Activated CD8-positive, alpha-beta memory T cell treated with anti-CD3 and anti-CD28 coated beads, Interleukin-2, amount 50 U/mL, for 48 hours (primary cell): ENCODE data around the gene NME7.
"Not testable (repeated sequence)": the region's sequence is repeated elsewhere in the genome, so short reads cannot be mapped to it uniquely, and the experiment has no call there.

Experiments
- DNase-seq: peaks from one replicate; pipeline ENCODE4 v3.0.0-alpha.2; 2020

NME7 gene

GRCh38 chr1:169339773-169340172, 27.8 kb downstream of the NME7 start:
- DNase-seq, result no peak

DNA sequence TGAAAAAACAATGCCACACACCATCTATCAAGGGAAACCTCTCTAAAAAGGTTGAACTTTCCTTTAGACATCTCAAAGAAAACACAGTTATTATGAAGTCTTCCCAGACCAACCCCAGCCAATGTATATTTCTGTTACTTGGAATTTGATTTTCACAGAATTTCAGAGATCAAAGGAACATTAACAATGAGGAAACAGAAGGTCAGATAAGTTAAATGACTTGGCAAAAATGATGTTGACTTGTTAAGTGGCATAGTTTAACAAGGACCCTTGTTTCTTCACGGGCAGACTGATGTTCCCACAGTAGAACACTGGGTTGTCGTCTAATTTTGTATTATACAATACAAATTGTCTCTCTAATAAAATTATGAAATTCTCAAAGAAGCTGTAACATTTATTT, 29.0 kb downstream of the NME7 start:
- no peak for DNase-seq

DNA sequence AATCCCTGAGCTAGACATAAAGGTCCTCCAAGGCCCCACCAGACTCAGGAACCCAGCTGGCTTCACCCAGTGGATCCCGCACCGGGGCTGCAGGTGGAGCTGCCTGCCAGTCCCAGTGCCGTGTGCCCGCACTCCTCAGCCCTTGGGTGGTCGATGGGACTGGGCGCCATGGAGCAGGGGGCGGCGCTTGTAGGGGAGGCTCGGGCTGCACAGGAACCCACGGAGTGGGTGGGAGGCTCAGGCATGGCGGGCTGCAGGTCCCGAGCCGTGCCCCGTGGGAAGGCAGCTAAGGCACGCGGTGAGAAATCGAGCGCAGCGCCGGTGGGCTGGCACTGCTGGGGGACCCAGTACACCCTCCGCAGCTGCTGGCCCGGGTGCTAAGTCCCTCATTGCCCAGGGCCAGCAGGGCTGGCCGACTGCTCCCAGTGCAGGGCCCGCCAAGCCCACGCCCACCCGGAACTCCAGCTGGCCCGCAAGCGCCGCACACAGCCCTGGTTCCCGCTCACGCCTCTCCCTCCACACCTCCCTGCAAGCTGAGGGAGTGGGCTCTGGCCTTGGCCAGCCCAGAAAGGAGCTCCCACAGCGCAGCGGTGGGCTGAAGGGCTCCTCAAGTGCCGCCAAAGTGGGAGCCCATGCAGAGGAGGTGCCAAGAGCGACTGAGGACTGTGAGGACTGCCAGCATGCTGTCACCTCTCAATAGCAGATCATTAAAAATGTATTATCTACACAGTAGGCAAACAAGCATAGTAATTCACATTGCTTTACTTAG, 30.5 kb downstream of the NME7 start:
- DNase-seq, result not testable (repeated sequence)

DNA sequence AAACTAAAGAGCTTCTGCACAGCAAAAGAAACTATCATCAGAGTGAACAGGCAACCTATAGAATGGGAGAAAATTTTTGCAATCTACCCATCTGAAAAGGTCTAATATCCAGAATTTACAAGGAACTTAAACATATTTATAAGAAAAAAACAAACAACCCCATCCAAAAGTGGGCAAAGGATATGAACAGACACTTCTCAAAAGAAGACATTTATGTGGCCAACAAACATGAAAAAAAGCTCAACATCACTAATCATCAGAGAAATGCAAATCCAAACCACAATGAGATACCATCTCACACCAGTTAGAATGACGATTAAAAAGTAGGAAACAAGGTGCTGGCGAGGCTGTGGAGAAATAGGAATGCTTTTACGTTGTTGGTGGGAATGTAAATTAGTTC, 32.9 kb downstream of the NME7 start:
- not testable (repeated sequence) for DNase-seq

DNA sequence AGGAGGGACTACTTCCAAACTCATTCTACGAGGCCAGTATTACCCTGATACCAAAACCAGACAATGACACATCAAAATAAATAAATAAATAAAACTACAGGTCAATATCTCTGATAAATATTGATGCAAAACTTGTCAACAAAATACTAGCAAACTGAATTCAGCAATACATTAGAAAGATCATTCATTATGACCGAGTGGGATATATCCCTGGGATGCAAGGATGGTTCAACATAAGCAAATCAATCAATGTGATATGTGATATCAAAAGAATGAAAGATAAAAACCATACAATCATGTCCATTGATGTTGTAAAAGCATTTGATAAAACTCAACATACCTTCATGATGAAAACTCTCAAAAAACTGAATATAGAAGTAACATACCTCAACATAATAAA, 36.7 kb downstream of the NME7 start:
- no peak for DNase-seq

DNA sequence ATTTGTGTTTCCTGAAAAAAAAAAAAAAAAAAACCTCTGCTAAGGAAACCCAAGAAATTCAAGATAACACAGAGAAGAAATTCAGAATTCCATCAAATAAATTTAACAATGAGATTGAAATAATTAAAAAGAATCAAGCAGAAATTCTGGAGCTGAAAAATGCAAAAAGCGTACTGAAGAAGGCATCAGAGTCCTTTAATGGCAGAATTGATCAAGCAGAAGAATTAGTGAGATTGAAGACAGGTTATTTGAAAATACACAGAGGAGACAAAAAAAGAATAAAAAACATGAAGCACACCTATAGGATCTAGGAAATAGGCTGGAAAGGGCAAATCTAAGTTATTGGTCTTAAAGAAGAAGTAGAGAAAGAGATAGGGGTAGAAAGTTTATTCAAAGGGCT, 38.2 kb downstream of the NME7 start:
- no peak for DNase-seq

GRCh38 chr1:169327875-169328274, 39.7 kb downstream of the NME7 start:
- no peak for DNase-seq

- no peak for DNase-seq
These were observed 40.7 kb downstream of the NME7 start for GRCh38 chr1:169326956-169327268.

GRCh38 chr1:169326261-169326955, 41.2 kb downstream of the NME7 start:
- no peak for DNase-seq

DNA sequence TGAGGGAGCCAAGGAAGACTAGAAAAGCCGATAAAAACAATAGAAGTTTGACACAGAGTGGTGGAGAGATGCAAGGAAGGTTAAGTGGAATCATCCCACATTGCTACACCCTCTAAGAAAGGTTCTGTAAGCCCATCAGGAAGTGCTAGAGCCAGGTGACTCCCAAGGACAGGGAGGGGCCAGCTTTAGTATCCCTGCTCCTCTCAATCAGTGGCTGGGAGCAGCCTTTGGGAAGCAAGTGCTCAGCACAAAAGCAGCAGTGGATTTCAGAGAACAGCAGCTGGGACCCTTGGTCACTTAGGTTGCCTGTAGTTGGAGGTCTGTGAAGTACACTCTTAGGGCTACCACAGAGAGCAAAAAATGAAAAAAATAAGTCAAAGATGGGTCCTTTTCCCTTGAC, 42.5 kb downstream of the NME7 start:
- DNase-seq, result no peak

GRCh38 chr1:169322138-169322537, 45.5 kb downstream of the NME7 start:
- DNase-seq, result no peak

DNA sequence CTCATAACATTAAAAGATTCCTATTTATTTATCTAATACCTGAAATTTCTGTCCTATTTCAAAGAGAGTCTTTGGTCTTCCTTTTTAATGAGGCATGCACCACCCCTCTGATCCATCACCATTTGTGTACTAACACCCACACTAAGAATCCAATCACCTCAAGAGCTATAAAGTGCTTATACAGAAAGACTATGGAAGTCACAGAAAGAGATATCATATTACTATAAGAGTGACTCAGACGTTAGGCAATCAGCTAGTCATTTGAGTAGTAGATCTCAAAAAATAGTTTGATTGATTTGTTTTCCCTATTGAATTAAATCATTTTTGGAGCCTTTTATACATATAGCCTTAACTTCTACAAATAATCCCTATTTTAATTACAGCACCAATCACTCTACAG, 46.1 kb downstream of the NME7 start:
- no peak for DNase-seq

DNA sequence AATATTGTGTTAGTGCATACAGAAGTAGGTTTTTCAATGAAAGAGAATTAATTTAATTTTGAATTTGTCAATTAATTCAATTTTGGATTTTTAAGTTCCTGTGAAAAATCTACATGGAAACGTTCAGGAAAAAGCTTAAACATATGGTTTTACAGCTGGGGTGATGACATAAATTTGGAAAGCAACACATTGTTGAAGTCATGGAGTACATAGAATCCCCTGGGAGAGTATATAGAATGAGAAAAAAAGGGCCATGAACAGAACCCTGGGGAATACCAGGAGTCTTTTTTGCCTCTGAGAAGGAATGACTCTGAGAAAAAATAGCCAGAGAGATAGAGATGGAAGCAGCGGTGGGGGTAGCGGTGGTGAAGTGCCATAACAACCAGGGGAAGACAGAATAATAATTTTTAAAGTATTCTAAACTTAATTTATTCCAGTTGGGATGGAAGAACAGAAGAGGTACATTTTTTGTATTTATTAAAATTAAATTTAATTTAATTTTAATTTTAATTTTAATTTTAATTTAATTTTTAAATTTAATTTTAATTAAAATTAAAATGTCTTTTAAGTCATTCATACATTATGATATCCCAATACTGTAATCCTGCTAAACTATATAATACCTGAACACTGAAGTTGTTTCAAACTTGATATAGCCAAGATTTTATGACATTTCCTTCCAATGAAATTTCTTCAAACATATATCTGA, 48.9 kb downstream of the NME7 start:
- DNase-seq, result no peak

GRCh38 chr1:169316556-169316955, 51.0 kb downstream of the NME7 start:
- no peak for DNase-seq

DNA sequence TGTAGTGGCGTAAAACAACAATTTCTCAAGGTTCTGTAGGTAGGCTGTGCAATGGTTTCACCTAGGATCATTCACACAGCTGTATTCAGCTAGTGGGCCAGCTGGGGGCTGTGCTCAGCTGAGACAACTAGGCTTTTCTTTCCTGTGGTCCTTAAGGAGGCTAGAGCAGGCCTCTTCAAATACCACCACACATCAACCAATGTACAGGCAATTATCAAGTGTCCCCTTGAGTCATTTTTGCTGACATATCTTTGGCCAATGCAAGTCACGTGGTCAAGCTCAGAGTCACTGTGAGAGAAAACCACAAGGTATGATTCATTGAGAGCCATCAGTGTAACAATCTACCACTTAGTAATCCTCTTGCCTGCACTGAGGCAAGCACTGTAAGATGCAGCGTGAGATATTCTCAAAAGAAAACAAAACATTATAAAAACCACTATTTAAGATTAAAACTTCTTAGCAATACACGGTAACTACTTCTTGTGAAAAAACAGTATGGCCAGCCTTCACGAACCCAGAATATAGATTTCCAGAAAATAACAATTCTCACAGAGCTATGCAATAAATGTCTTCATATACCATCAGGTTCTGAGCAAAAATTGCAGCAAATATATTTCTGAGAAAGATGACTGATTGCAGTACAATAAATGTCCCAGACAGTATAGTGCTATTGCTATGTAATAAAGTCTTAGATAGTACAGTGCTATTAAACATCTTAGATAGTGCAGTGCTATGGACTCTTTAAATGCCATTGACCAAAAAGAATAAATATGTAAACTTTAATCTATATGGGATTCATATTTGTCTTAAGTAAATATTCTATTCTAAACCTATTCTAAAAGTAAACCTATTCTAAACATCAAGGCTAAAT, 55.3 kb downstream of the NME7 start:
- peak; percentile 53 for DNase-seq

GRCh38 chr1:169309178-169310166, 58.1 kb downstream of the NME7 start:
- DNase-seq, result no peak

GRCh38 chr1:169308313-169309039, 59.1 kb downstream of the NME7 start:
- no peak for DNase-seq

- DNase-seq, result no peak
These were observed 60.4 kb downstream of the NME7 start for GRCh38 chr1:169307176-169307575.

DNA sequence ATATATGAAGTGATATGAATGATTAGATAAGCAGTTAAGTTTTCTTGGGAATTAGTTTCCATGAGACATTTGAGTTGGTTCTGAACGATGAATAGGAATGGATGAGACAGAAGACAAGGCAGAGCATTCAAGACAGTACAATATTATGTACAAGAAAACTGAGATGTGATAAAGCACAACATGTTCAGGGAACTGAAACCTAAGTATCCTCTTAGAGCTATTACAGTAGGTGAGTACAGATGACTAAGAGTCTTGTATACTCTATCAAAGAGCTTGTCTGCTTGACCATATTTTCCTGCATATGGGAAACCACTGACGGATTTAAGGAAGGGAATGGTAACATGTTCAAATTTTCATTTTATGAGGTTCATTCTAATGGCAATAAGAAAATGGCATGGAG, 61.6 kb downstream of the NME7 start:
- no peak for DNase-seq

DNA sequence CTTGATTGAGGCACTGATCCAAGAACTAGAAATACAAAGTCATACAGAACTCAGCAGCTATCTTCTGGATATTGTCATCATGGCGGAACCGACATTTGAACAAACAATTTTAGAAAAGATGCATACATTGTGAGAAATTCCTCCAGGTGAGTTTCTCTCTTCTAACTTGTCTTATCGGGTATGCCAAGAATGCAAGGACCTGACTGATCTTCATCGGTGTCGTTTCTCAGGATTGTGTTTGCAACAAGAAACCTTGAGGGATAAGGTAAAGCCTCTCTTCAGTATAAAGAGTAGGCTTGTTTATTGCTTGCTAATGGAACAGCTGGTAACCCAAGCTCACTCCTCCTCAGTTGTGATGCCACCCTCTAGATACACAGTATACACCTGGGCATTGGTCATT, 62.2 kb downstream of the NME7 start:
- no peak for DNase-seq

DNA sequence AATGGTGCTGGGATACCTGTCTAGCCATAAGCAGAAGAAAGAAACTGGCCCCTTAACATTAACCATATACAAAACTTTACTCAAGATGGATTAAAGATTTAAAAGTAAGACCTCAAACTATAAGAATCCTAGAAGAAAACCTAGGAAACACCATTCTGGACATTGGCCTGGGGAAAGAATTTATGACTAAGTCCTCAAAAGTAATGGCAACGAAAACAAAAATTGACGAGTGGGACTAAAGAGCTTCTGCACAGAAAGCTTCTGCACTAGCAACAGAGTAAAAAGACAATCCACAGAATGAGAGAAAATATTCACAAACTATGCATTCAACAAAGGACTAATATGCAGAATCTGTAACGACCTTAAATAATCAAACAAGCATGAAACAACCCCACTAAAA, 66.7 kb downstream of the NME7 start:
- DNase-seq, result no peak
